Measurements from ENCODE around the gene NDUFS7.

Gene NDUFS7

DNA sequence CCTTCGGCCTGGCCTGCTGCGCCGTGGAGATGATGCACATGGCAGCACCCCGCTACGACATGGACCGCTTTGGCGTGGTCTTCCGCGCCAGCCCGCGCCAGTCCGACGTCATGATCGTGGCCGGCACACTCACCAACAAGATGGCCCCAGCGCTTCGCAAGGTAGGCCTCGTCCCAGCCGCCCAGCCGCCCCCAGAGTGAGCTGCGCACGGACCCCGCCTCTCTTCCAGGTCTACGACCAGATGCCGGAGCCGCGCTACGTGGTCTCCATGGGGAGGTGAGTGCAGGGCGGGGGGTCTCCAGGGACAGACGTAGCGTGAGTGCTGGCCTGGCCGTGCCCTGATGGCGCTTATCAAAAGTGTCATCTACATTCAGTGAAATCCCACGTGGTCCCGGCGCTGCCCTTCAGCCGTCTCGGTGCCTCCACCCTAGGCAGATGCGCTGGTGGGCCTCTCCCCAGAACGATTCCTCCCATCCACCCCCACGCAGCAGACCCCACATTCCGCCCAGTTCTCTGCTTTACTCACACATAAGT lies 7.2 kb downstream of the NDUFS7 start:
- TF ChIP-seq CEBPB (IDR thresholded peaks at IDR 0.05) (no peak), YY1 (IDR thresholded peaks at IDR 0.05; ENCODE audit: low read depth) (no peak), FOXM1 (IDR thresholded peaks at IDR 0.05; ENCODE audit: borderline replicate concordance, low read depth) (no peak), RAD21 (IDR thresholded peaks at IDR 0.05; ENCODE audit: low read depth) (no peak), EGR1 (IDR thresholded peaks at IDR 0.05) (no peak), EP300 (IDR thresholded peaks at IDR 0.05; ENCODE audit: borderline replicate concordance) (no peak), TCF12 (IDR thresholded peaks at IDR 0.05; ENCODE audit: low read depth) (no peak), TEAD4 (IDR thresholded peaks at IDR 0.05) (no peak), CREB1 (IDR thresholded peaks at IDR 0.05; ENCODE audit: low read depth) (no peak), ZBTB7A (IDR thresholded peaks at IDR 0.05; ENCODE audit: low read depth) (no peak), TAF1 (IDR thresholded peaks at IDR 0.05; ENCODE audit: low read depth) (no peak), NFIC (IDR thresholded peaks at IDR 0.05) (no peak)
- TF ChIP-seq, protein P1, sequence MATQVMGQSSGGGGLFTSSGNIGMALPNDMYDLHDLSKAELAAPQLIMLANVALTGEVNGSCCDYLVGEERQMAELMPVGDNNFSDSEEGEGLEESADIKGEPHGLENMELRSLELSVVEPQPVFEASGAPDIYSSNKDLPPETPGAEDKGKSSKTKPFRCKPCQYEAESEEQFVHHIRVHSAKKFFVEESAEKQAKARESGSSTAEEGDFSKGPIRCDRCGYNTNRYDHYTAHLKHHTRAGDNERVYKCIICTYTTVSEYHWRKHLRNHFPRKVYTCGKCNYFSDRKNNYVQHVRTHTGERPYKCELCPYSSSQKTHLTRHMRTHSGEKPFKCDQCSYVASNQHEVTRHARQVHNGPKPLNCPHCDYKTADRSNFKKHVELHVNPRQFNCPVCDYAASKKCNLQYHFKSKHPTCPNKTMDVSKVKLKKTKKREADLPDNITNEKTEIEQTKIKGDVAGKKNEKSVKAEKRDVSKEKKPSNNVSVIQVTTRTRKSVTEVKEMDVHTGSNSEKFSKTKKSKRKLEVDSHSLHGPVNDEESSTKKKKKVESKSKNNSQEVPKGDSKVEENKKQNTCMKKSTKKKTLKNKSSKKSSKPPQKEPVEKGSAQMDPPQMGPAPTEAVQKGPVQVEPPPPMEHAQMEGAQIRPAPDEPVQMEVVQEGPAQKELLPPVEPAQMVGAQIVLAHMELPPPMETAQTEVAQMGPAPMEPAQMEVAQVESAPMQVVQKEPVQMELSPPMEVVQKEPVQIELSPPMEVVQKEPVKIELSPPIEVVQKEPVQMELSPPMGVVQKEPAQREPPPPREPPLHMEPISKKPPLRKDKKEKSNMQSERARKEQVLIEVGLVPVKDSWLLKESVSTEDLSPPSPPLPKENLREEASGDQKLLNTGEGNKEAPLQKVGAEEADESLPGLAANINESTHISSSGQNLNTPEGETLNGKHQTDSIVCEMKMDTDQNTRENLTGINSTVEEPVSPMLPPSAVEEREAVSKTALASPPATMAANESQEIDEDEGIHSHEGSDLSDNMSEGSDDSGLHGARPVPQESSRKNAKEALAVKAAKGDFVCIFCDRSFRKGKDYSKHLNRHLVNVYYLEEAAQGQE (IDR thresholded peaks at IDR 0.05; ENCODE audit: low read depth): no peak
- TF ChIP-seq, protein P2, sequence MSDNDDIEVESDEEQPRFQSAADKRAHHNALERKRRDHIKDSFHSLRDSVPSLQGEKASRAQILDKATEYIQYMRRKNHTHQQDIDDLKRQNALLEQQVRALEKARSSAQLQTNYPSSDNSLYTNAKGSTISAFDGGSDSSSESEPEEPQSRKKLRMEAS (IDR thresholded peaks at IDR 0.05): no peak
- TF ChIP-seq, protein P3, sequence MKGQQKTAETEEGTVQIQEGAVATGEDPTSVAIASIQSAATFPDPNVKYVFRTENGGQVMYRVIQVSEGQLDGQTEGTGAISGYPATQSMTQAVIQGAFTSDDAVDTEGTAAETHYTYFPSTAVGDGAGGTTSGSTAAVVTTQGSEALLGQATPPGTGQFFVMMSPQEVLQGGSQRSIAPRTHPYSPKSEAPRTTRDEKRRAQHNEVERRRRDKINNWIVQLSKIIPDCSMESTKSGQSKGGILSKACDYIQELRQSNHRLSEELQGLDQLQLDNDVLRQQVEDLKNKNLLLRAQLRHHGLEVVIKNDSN (IDR thresholded peaks at IDR 0.05): no peak

DNA sequence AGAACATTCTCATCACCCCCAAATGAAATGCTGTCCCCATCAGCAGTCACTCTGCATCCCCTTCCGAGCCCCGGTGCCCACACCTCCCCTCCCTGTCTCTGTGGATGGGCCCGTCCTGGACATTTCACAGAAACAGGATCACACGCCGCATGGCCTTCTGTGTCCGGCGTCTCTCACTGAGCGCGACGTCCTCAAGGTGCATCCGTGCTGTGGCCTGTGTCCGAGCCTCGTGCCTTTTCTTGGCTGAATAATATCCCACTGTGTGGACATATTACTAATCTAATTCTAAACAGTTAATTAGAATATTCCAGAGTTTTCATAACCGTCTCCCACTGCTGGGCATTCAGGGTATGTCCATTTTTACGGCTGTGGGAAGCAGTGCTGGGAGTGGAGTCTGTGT lies 8.7 kb downstream of the NDUFS7 start:
- TF ChIP-seq NFIC (IDR thresholded peaks at IDR 0.05) (no peak), RAD21 (IDR thresholded peaks at IDR 0.05; ENCODE audit: low read depth) (no peak), CEBPB (IDR thresholded peaks at IDR 0.05) (no peak), YY1 (IDR thresholded peaks at IDR 0.05; ENCODE audit: low read depth) (no peak), TAF1 (IDR thresholded peaks at IDR 0.05; ENCODE audit: low read depth) (no peak), EP300 (IDR thresholded peaks at IDR 0.05; ENCODE audit: borderline replicate concordance) (no peak), TCF12 (IDR thresholded peaks at IDR 0.05; ENCODE audit: low read depth) (no peak), TEAD4 (IDR thresholded peaks at IDR 0.05) (no peak), EGR1 (IDR thresholded peaks at IDR 0.05) (no peak), CREB1 (IDR thresholded peaks at IDR 0.05; ENCODE audit: low read depth) (no peak), ZBTB7A (IDR thresholded peaks at IDR 0.05; ENCODE audit: low read depth) (no peak), FOXM1 (IDR thresholded peaks at IDR 0.05; ENCODE audit: borderline replicate concordance, low read depth) (no peak)
- TF ChIP-seq, protein P3 (IDR thresholded peaks at IDR 0.05): no peak
- TF ChIP-seq, protein P2 (IDR thresholded peaks at IDR 0.05): no peak
- TF ChIP-seq, protein P1 (IDR thresholded peaks at IDR 0.05; ENCODE audit: low read depth): no peak

DNA sequence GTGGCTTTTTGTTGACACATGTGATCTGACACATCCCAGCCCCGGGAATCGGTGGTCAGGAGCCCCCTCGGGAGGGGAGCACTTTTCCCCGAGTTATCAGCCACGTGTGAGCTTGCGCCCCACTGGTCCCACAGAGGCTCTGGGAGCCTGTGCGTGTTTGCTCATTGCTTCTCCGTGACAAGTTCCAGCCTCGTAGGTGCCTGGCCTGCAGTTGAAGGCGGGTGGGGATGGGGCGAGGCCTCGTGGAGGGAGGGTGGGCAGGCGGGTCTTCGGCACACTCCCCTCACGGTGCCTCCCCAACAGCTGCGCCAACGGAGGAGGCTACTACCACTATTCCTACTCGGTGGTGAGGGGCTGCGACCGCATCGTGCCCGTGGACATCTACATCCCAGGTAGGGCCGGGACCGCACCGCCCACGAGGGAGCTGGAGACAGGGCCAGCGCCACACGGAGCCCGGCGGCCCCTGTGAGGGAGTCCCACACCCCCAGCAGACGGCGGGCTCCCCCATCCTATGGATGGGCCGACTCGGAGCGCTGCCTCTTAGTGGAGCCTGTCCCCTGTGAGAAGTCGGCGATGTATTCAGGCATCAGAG lies 9.3 kb downstream of the NDUFS7 start:
- TF ChIP-seq EGR1 (IDR thresholded peaks at IDR 0.05) (no peak), EP300 (IDR thresholded peaks at IDR 0.05; ENCODE audit: borderline replicate concordance) (no peak), CEBPB (IDR thresholded peaks at IDR 0.05) (no peak), TCF12 (IDR thresholded peaks at IDR 0.05; ENCODE audit: low read depth) (no peak), TEAD4 (IDR thresholded peaks at IDR 0.05) (no peak), TAF1 (IDR thresholded peaks at IDR 0.05; ENCODE audit: low read depth) (no peak), YY1 (IDR thresholded peaks at IDR 0.05; ENCODE audit: low read depth) (no peak), FOXM1 (IDR thresholded peaks at IDR 0.05; ENCODE audit: borderline replicate concordance, low read depth) (no peak), CREB1 (IDR thresholded peaks at IDR 0.05; ENCODE audit: low read depth) (no peak), ZBTB7A (IDR thresholded peaks at IDR 0.05; ENCODE audit: low read depth) (no peak), RAD21 (IDR thresholded peaks at IDR 0.05; ENCODE audit: low read depth) (no peak), NFIC (IDR thresholded peaks at IDR 0.05) (no peak)
- TF ChIP-seq, protein P1 (IDR thresholded peaks at IDR 0.05; ENCODE audit: low read depth): no peak
- TF ChIP-seq, protein P3 (IDR thresholded peaks at IDR 0.05): no peak
- TF ChIP-seq, protein P2 (IDR thresholded peaks at IDR 0.05): no peak
